ENCODE results near the gene TNN. TPM values are rescaled to one million over a fixed set of nuclear protein-coding genes. Genes with fewer than 3 reads are reported as not detected.

Gene TNN
- total RNA-seq, 1 experiment from 2014 or later, result 0.07 TPM

- Mint-ChIP-seq H3K4me3 (ENCODE audit: low read depth, unreplicated experiment) (no peak overlapping the region), H3K4me1 (ENCODE audit: low read depth, unreplicated experiment) (peaks cover 34% of the 10 kb centered on the region), H3K27ac (ENCODE audit: unreplicated experiment) (no peak overlapping the region), H3K36me3 (ENCODE audit: insufficient read depth, unreplicated experiment) (peaks cover 4% of the 10 kb centered on the region), H3K27me3 (ENCODE audit: unreplicated experiment) (no peaks in the 10 kb centered on the region), H3K9me3 (ENCODE audit: low read depth, unreplicated experiment) (no peaks in the 10 kb centered on the region)
- intact Hi-C loops (cut with micrococcal nuclease; ENCODE audit: unreplicated experiment), result loop anchor here (1.0 kb wide), 1 partner anchor 14 kb away; no protein-coding TSS in a partner anchor
- TF ChIP-seq CTCF (IDR thresholded peaks at IDR 0.05; ENCODE audit: unreplicated experiment), result no peak
- no TSS peak for BruUV-seq (replicated peaks)
- CTCF ChIA-PET, result interaction anchor here (1.0 kb wide), 1 partner anchor 15 kb away, joined by 6 read pairs; no protein-coding TSS in a partner anchor
- DNase-seq, result no peak
These were observed 101.8 kb downstream of the TNN start for GRCh38 chr1:175169286-175170018.

- CTCF ChIA-PET, result interaction anchor here (0.6 to 0.8 kb wide), 2 partner anchors 20 to 375 kb away, joined by 3 to 4 read pairs; no protein-coding TSS in a partner anchor
- H3K27ac Mint-ChIP-seq (ENCODE audit: unreplicated experiment), result no peak overlapping the region
- no peaks in the 10 kb centered on the region for H3K9me3 Mint-ChIP-seq (ENCODE audit: low read depth, unreplicated experiment)
These were observed 103.6 kb downstream of the TNN start for GRCh38 chr1:175171036-175171913.

GRCh38 chr1:175172503-175172902, 104.9 kb downstream of the TNN start:
- Mint-ChIP-seq H3K36me3 (ENCODE audit: insufficient read depth, unreplicated experiment) (peaks cover under 1% of the 10 kb centered on the region), H3K27ac (ENCODE audit: unreplicated experiment) (no peak overlapping the region), H3K4me1 (ENCODE audit: low read depth, unreplicated experiment) (peaks cover 34% of the 10 kb centered on the region), H3K27me3 (ENCODE audit: unreplicated experiment) (no peaks in the 10 kb centered on the region), H3K4me3 (ENCODE audit: low read depth, unreplicated experiment) (no peak overlapping the region), H3K9me3 (ENCODE audit: low read depth, unreplicated experiment) (no peaks in the 10 kb centered on the region)
- no peak for DNase-seq
- no peak for TF ChIP-seq CTCF (IDR thresholded peaks at IDR 0.05; ENCODE audit: unreplicated experiment)
- intact Hi-C loops (cut with micrococcal nuclease; ENCODE audit: unreplicated experiment), result no loop called here
- CTCF ChIA-PET, result no interaction called here
- no TSS peak for BruUV-seq (replicated peaks)

More at GRCh38 chr1:175171036-175171913, 103.6 kb downstream of the TNN start:
- DNase-seq, result no peak
- H3K27me3 Mint-ChIP-seq (ENCODE audit: unreplicated experiment), result no peaks in the 10 kb centered on the region
- peaks cover 4% of the 10 kb centered on the region for H3K36me3 Mint-ChIP-seq (ENCODE audit: insufficient read depth, unreplicated experiment)
- TF ChIP-seq CTCF (IDR thresholded peaks at IDR 0.05; ENCODE audit: unreplicated experiment), result no peak
- BruUV-seq (replicated peaks), result no TSS peak
- H3K4me3 Mint-ChIP-seq (ENCODE audit: low read depth, unreplicated experiment), result no peak overlapping the region
- H3K4me1 Mint-ChIP-seq (ENCODE audit: low read depth, unreplicated experiment), result peaks cover 34% of the 10 kb centered on the region
- intact Hi-C loops (cut with micrococcal nuclease; ENCODE audit: unreplicated experiment), result no loop called here

- intact Hi-C loops (cut with micrococcal nuclease; ENCODE audit: unreplicated experiment), result no loop called here
- Mint-ChIP-seq H3K4me1 (ENCODE audit: low read depth, unreplicated experiment) (peaks cover 34% of the 10 kb centered on the region), H3K27me3 (ENCODE audit: unreplicated experiment) (no peaks in the 10 kb centered on the region), H3K9me3 (ENCODE audit: low read depth, unreplicated experiment) (no peaks in the 10 kb centered on the region), H3K36me3 (ENCODE audit: insufficient read depth, unreplicated experiment) (no peaks in the 10 kb centered on the region), H3K4me3 (ENCODE audit: low read depth, unreplicated experiment) (no peak overlapping the region), H3K27ac (ENCODE audit: unreplicated experiment) (no peak overlapping the region)
- no TSS peak for BruUV-seq (replicated peaks)
- TF ChIP-seq CTCF (IDR thresholded peaks at IDR 0.05; ENCODE audit: unreplicated experiment), result no peak
- CTCF ChIA-PET, result no interaction called here
- no peak for DNase-seq
These were observed 105.9 kb downstream of the TNN start for GRCh38 chr1:175173531-175173930.
